A549 (cell line): ENCODE measurements around the gene CHP2. TPM values are rescaled to one million over a fixed set of nuclear protein-coding genes. Genes with fewer than 3 reads are reported as not detected.
"Not testable (repeated sequence)": the region's sequence is repeated elsewhere in the genome, so short reads cannot be mapped to it uniquely, and the experiment has no call there.

Experiments
- ATAC-seq, 2 experiments: fragments of 200-7000 bp in 1 of 2; fragments of >200 bp in 1 of 2; cut with Nextera tagmentation in 1 of 2; cut with Tn5 transposase in 1 of 2; 3 replicates each; pipeline versions ENCODE4 v1.8.0 to v1.9.1; 2018 to 2020; ENCODE audit warnings: mild to moderate bottlenecking in 1 of 2, moderate library complexity in 1 of 2
- CTCF ChIA-PET: fragments of 300-600 bp; sonication (Branson Sonifier 250); formaldehyde crosslinking; extraction: SDS; loops from one replicate; lab custom pipeline; 2021; ENCODE audit warnings: antibody characterized with exemption, inconsistent platforms; lab: Yijun Ruan, JAX
- POLR2A ChIA-PET: fragments of 350-600 bp; formaldehyde crosslinking; extraction: SDS; loops from one replicate; lab custom pipeline; 2021; ENCODE audit warnings: antibody characterized with exemption, inconsistent platforms; lab: Yijun Ruan, JAX
- DNase-seq, 2 experiments: peaks; one replicate each; pipeline versions ENCODE4 v3.0.0 to v3.0.0-alpha.2; 2011 to 2016; ENCODE audit warnings: low read depth in 1 of 2, low spot score in 1 of 2
- FAIRE-seq: peaks from 2 replicates; lab custom pipeline; 2011; peaks lifted over from hg19 to GRCh38; lab: Jason Lieb, UNC
- H3K27ac ChIP-seq, 2 experiments: fragments of >200 bp; sonication (Bioruptor Twin); formaldehyde crosslinking; 3 replicates each; pipeline ENCODE4 v1.5.1; 2016 to 2017
- H3K4me1 ChIP-seq: fragments of >200 bp; sonication (Bioruptor Twin); formaldehyde crosslinking; 3 replicates; pipeline ENCODE4 v1.6.1; 2016
- H3K4me2 ChIP-seq: fragments of >200 bp; sonication (Bioruptor Twin); formaldehyde crosslinking; 3 replicates; pipeline ENCODE4 v1.6.1; 2016
- H3K4me3 ChIP-seq: fragments of >200 bp; sonication (Bioruptor Twin); formaldehyde crosslinking; 3 replicates; pipeline ENCODE4 v1.5.1; 2016
- H3K9me3 ChIP-seq: fragments of >200 bp; sonication (Bioruptor Twin); formaldehyde crosslinking; 3 replicates; pipeline ENCODE4 v1.6.1; 2016
- ATOH8 ChIP-seq: fragments of 250-450 bp; sonication (Bioruptor Pico); IDR thresholded peaks from 2 replicates; pipeline ENCODE4 v1.5.0; 2020; ENCODE audit warnings: low read depth, mild to moderate bottlenecking, moderate library complexity
- BHLHE40 ChIP-seq: IDR thresholded peaks from 2 replicates; pipeline ENCODE4 v1.6.1; 2012; ENCODE audit warnings: low read depth, low read length, inconsistent platforms
- CBX2 ChIP-seq: fragments of 200-600 bp; sonication (generic); IDR thresholded peaks from 2 replicates; pipeline ENCODE4 v1.6.1; 2016; ENCODE audit warnings: low read depth, mild to moderate bottlenecking, borderline replicate concordance
- CBX8 ChIP-seq: fragments of 200-600 bp; sonication (generic); IDR thresholded peaks from 2 replicates; pipeline ENCODE4 v1.6.1; 2016
- CEBPB ChIP-seq, 2 experiments: fragments of >200 bp in 1 of 2; sonication (Bioruptor Twin) in 1 of 2; formaldehyde crosslinking in 1 of 2; IDR thresholded peaks; 2 replicates each; pipeline ENCODE4 v1.6.1; 2012 to 2016
- CHD4 ChIP-seq: fragments of 200-600 bp; sonication (generic); IDR thresholded peaks from 2 replicates; pipeline ENCODE4 v1.6.1; 2016; ENCODE audit warnings: antibody characterized with exemption, mild to moderate bottlenecking, borderline replicate concordance
- CTCF ChIP-seq: fragments of >200 bp; sonication (Bioruptor Twin); formaldehyde crosslinking; IDR thresholded peaks from 3 replicates; pipeline ENCODE4 v1.5.1; 2016
- EHF ChIP-seq: fragments of 250-450 bp; sonication (Bioruptor Pico); IDR thresholded peaks from 2 replicates; pipeline ENCODE4 v1.5.0; 2020; ENCODE audit warnings: mild to moderate bottlenecking
- ELK1 ChIP-seq: fragments of 150-350 bp; IDR thresholded peaks from 2 replicates; pipeline ENCODE4 v1.6.1; 2014; ENCODE audit warnings: low read depth, mild to moderate bottlenecking, low read length
- EP300 ChIP-seq, 2 experiments: fragments of >200 bp; sonication (Bioruptor Twin); formaldehyde crosslinking; IDR thresholded peaks; 2 replicates in 1 of 2; 3 replicates in 1 of 2; pipeline ENCODE4 v1.6.1; 2016 to 2017
- FOSB ChIP-seq: fragments of 250-450 bp; sonication (Bioruptor Pico); IDR thresholded peaks from 2 replicates; pipeline ENCODE4 v1.5.0; 2020; ENCODE audit warnings: mild to moderate bottlenecking, moderate library complexity
- FOXS1 ChIP-seq: fragments of 250-450 bp; sonication (Bioruptor Pico); IDR thresholded peaks from 2 replicates; pipeline ENCODE4 v1.5.0; 2020; ENCODE audit warnings: mild to moderate bottlenecking, moderate library complexity
- GATA3 ChIP-seq: IDR thresholded peaks from 2 replicates; pipeline ENCODE4 v1.6.1; 2012; ENCODE audit warnings: borderline replicate concordance
- HES2 ChIP-seq: fragments of >200 bp; sonication (Bioruptor Twin); formaldehyde crosslinking; IDR thresholded peaks from 2 replicates; pipeline ENCODE4 v1.6.1; 2016
- HMGXB4 ChIP-seq: fragments of 250-450 bp; sonication (Bioruptor Pico); IDR thresholded peaks from 2 replicates; pipeline ENCODE4 v1.5.0; 2021; ENCODE audit warnings: mild to moderate bottlenecking, moderate library complexity, borderline replicate concordance
- HOXB13 ChIP-seq: fragments of 250-450 bp; sonication (Bioruptor Pico); IDR thresholded peaks from 2 replicates; pipeline ENCODE4 v1.5.0; 2020; ENCODE audit warnings: low read depth, mild to moderate bottlenecking, moderate library complexity
- HOXB5 ChIP-seq: fragments of 250-450 bp; sonication (Bioruptor Pico); IDR thresholded peaks from 2 replicates; pipeline ENCODE4 v1.5.0; 2020; ENCODE audit warnings: mild to moderate bottlenecking, moderate library complexity
- KDM1A ChIP-seq: fragments of 200-600 bp; sonication (generic); IDR thresholded peaks from 2 replicates; pipeline ENCODE4 v1.6.1; 2016; ENCODE audit warnings: low read depth, mild to moderate bottlenecking
- KDM5A ChIP-seq: fragments of 200-600 bp; sonication (generic); IDR thresholded peaks from 2 replicates; pipeline ENCODE4 v1.6.1; 2016; ENCODE audit warnings: antibody characterized with exemption, mild to moderate bottlenecking
- MAX ChIP-seq: IDR thresholded peaks from 2 replicates; pipeline ENCODE4 v1.6.1; 2012
- NFE2L2 ChIP-seq: fragments of 150-350 bp; conservative IDR thresholded peaks from 2 replicates; pipeline ENCODE4 v1.6.1; 2014; ENCODE audit warnings: low read length
- POLR2A ChIP-seq: IDR thresholded peaks from 2 replicates; pipeline ENCODE4 v1.6.1; 2012; ENCODE audit warnings: mild to moderate bottlenecking, low read length
- SMC3 ChIP-seq: fragments of >200 bp; sonication (Bioruptor Twin); formaldehyde crosslinking; IDR thresholded peaks from 3 replicates; pipeline ENCODE4 v1.6.1; 2018; ENCODE audit warnings: inconsistent platforms
- SREBF2 ChIP-seq: fragments of 450-650 bp; IDR thresholded peaks from 2 replicates; pipeline ENCODE4 v1.6.1; 2014; ENCODE audit warnings: mild to moderate bottlenecking, moderate library complexity
- TFCP2L1 ChIP-seq: fragments of 250-450 bp; sonication (Bioruptor Pico); IDR thresholded peaks from 2 replicates; pipeline ENCODE4 v1.5.0; 2021; ENCODE audit warnings: mild to moderate bottlenecking
- TP53 ChIP-seq: fragments of 250-450 bp; sonication (Bioruptor Pico); IDR thresholded peaks from 2 replicates; pipeline ENCODE4 v1.5.0; 2021; ENCODE audit warnings: mild to moderate bottlenecking, moderate library complexity
- USF2 ChIP-seq: fragments of 450-650 bp; IDR thresholded peaks from 2 replicates; pipeline ENCODE4 v1.6.1; 2014; ENCODE audit warnings: antibody characterized with exemption
- whole genome bisulfite sequencing: methylation state at CpG from one replicate; pipeline ENCODE4 v1.1.6; 2017; ENCODE audit errors: missing lambda C conversion rate; 5-methylcytosine and 5-hydroxymethylcytosine counted together
- polyA plus RNA-seq, 4 experiments: library from polyadenylated mRNA; depleted of rRNA in 3 of 4; stranded (reverse); fragments of >200 nt; fragmentation: RNase III in 1 of 4; extraction: RNeasy Plus Mini Kit Qiagen cat#74134 plus additional on column Dnase treatment in 1 of 4; gene quantifications; 2 replicates in 3 of 4; 3 replicates in 1 of 4; pipeline ENCODE4 v1.2.3, GENCODE V29; 2011 to 2017

CHP2 gene
- polyA plus RNA-seq, 2 of the 4 experiments (the other 2 are of a cell fraction): not detected

GRCh38 chr16:23745263-23745662 is 9.6 kb upstream of the CHP2 start:
- no peak for DNase-seq
- Histone ChIP-seq H3K4me1 (no peaks in the 10 kb centered on the region), H3K9me3 (no peaks in the 10 kb centered on the region), H3K4me3 (no peak overlapping the region), H3K4me2 (no peak overlapping the region), H3K27ac (no peak overlapping the region)
- POLR2A ChIA-PET: no interaction called here
- no peak for FAIRE-seq
- WGBS: 11% methylated on average over 4 of the region's 4 CpGs
- ATAC-seq: no peak
- CTCF ChIA-PET: interaction anchor here (1.1 kb wide), 1 partner anchor 17 kb away, joined by 5 read pairs; no protein-coding TSS in a partner anchor
- TF ChIP-seq KDM1A: no peak
- TF ChIP-seq HMGXB4: no peak
- TF ChIP-seq HOXB13: no peak
- no peak for TF ChIP-seq KDM5A
- TF ChIP-seq HOXB5 (CRISPR knock-in tag): no peak
- no peak for TF ChIP-seq BHLHE40
- no peak for TF ChIP-seq EP300 (IDR thresholded peaks at IDR 0.05)
- no peak for TF ChIP-seq TP53
- TF ChIP-seq CEBPB (IDR thresholded peaks at IDR 0.05): no peak
- no peak for TF ChIP-seq CTCF
- TF ChIP-seq FOXS1: no peak

- CTCF ChIA-PET: no interaction called here
- TF ChIP-seq USF2 (no peak), HMGXB4 (no peak), ELK1 (no peak), CBX2 (no peak), POLR2A (no peak), HES2 (no peak), EHF (CRISPR knock-in tag) (no peak), ATOH8 (CRISPR knock-in tag) (no peak), CBX8 (no peak), MAX (no peak), NFE2L2 (no peak), CHD4 (no peak), GATA3 (no peak), TFCP2L1 (CRISPR knock-in tag) (no peak), SREBF2 (no peak), FOSB (CRISPR knock-in tag) (no peak), SMC3 (no peak)
- POLR2A ChIA-PET: no interaction called here
- Histone ChIP-seq H3K4me3 (no peak overlapping the region), H3K9me3 (no peaks in the 10 kb centered on the region), H3K4me2 (no peak overlapping the region), H3K4me1 (no peaks in the 10 kb centered on the region), H3K27ac (no peak overlapping the region)
- DNase-seq: no peak
- no peak for FAIRE-seq
- no peak for ATAC-seq
- 4% methylated on average over 1 of the region's 1 CpG for WGBS
Measured at GRCh38 chr16:23748630-23749029, 6.2 kb upstream of the CHP2 start.

- H3K27ac ChIP-seq, H3K4me3 ChIP-seq, FAIRE-seq, ATAC-seq, POLR2A ChIA-PET, H3K4me2 ChIP-seq, H3K4me1 ChIP-seq, CTCF ChIA-PET, DNase-seq, H3K9me3 ChIP-seq: not testable (repeated sequence)
- 8% methylated on average over 1 of the region's 1 CpG for WGBS
Measured at GRCh38 chr16:23751053-23751452, 3.8 kb upstream of the CHP2 start.
